ENCODE results near the gene LONRF3.

GRCh38 chrX:118989886-118990285, 15.5 kb downstream of the LONRF3 start:
- TF ChIP-seq POLR2A (IDR thresholded peaks at IDR 0.05) (no peak), CTCF (IDR thresholded peaks at IDR 0.05) (no peak), POLR2AphosphoS5 (IDR thresholded peaks at IDR 0.05) (no peak), EP300 (IDR thresholded peaks at IDR 0.05; ENCODE audit: low read depth) (no peak)
